ENCODE results near the gene ARHGAP31.

The ARHGAP31 gene

GRCh38 chr3:119300991-119301391 lies 6.8 kb downstream of the ARHGAP31 start (continued):
- TF ChIP-seq CREB5 (CRISPR knock-in tag; IDR thresholded peaks at IDR 0.05; ENCODE audit: low read depth) (no peak), BACH2 (CRISPR knock-in tag; IDR thresholded peaks at IDR 0.05; ENCODE audit: borderline replicate concordance) (no peak), OSR1 (CRISPR knock-in tag; IDR thresholded peaks at IDR 0.05) (no peak), ZNF565 (CRISPR knock-in tag; conservative IDR thresholded peaks at IDR 0.05; ENCODE audit: low read depth) (no peak), ZFP3 (CRISPR knock-in tag; IDR thresholded peaks at IDR 0.05) (no peak), PPARA (CRISPR knock-in tag; IDR thresholded peaks at IDR 0.05; ENCODE audit: borderline replicate concordance) (no peak), ESRRG (CRISPR knock-in tag; IDR thresholded peaks at IDR 0.05) (no peak), ZNF8 (CRISPR knock-in tag; IDR thresholded peaks at IDR 0.05) (no peak), TCF4 (CRISPR knock-in tag; IDR thresholded peaks at IDR 0.05; ENCODE audit: borderline replicate concordance) (no peak), ZC3H10 (CRISPR knock-in tag; IDR thresholded peaks at IDR 0.05) (no peak)

- TF ChIP-seq ISL1 (CRISPR knock-in tag; IDR thresholded peaks at IDR 0.05), result no peak
- TF ChIP-seq CSRNP3 (CRISPR knock-in tag; IDR thresholded peaks at IDR 0.05), result no peak
- no peak for TF ChIP-seq TOX (CRISPR knock-in tag; IDR thresholded peaks at IDR 0.05; ENCODE audit: borderline replicate concordance)
- no peak for TF ChIP-seq BACH2 (CRISPR knock-in tag; IDR thresholded peaks at IDR 0.05; ENCODE audit: borderline replicate concordance)
- TF ChIP-seq ARNTL (CRISPR knock-in tag; IDR thresholded peaks at IDR 0.05; ENCODE audit: borderline replicate concordance, low read depth), result no peak
- TF ChIP-seq TCF4 (CRISPR knock-in tag; IDR thresholded peaks at IDR 0.05; ENCODE audit: borderline replicate concordance), result no peak
- TF ChIP-seq OSR1 (CRISPR knock-in tag; IDR thresholded peaks at IDR 0.05), result no peak
- TF ChIP-seq CREB5 (CRISPR knock-in tag; IDR thresholded peaks at IDR 0.05; ENCODE audit: low read depth), result no peak
- TF ChIP-seq ZNF70 (CRISPR knock-in tag; IDR thresholded peaks at IDR 0.05), result no peak
- TF ChIP-seq POU6F1 (CRISPR knock-in tag; IDR thresholded peaks at IDR 0.05; ENCODE audit: borderline replicate concordance, low read depth), result no peak
- TF ChIP-seq ZC3H10 (CRISPR knock-in tag; IDR thresholded peaks at IDR 0.05), result no peak
- TF ChIP-seq RARB (CRISPR knock-in tag; IDR thresholded peaks at IDR 0.05), result no peak
- TF ChIP-seq ESRRG (CRISPR knock-in tag; IDR thresholded peaks at IDR 0.05), result no peak
- no peak for TF ChIP-seq PATZ1 (CRISPR knock-in tag; IDR thresholded peaks at IDR 0.05; ENCODE audit: borderline replicate concordance)
- TF ChIP-seq ZFP3 (CRISPR knock-in tag; IDR thresholded peaks at IDR 0.05), result no peak
- no peak for TF ChIP-seq ZFP30 (CRISPR knock-in tag; IDR thresholded peaks at IDR 0.05)
- TF ChIP-seq ZNF565 (CRISPR knock-in tag; conservative IDR thresholded peaks at IDR 0.05; ENCODE audit: low read depth), result no peak
- no peak for ATAC-seq
Observed at GRCh38 chr3:119301662-119302061, 7.5 kb downstream of the ARHGAP31 start.

GRCh38 chr3:119302697-119303551 lies 8.7 kb downstream of the ARHGAP31 start:
- TF ChIP-seq PATZ1 (CRISPR knock-in tag; IDR thresholded peaks at IDR 0.05; ENCODE audit: borderline replicate concordance) (no peak), CREB5 (CRISPR knock-in tag; IDR thresholded peaks at IDR 0.05; ENCODE audit: low read depth) (no peak), TOX (CRISPR knock-in tag; IDR thresholded peaks at IDR 0.05; ENCODE audit: borderline replicate concordance) (no peak), ESRRG (CRISPR knock-in tag; IDR thresholded peaks at IDR 0.05) (no peak), ISL1 (CRISPR knock-in tag; IDR thresholded peaks at IDR 0.05) (no peak), RARB (CRISPR knock-in tag; IDR thresholded peaks at IDR 0.05) (no peak), BACH2 (CRISPR knock-in tag; IDR thresholded peaks at IDR 0.05; ENCODE audit: borderline replicate concordance) (no peak), TCF4 (CRISPR knock-in tag; IDR thresholded peaks at IDR 0.05; ENCODE audit: borderline replicate concordance) (no peak), CSRNP3 (CRISPR knock-in tag; IDR thresholded peaks at IDR 0.05) (no peak), ARNTL (CRISPR knock-in tag; IDR thresholded peaks at IDR 0.05; ENCODE audit: borderline replicate concordance, low read depth) (no peak), ZNF8 (CRISPR knock-in tag; IDR thresholded peaks at IDR 0.05) (no peak), PPARA (CRISPR knock-in tag; IDR thresholded peaks at IDR 0.05; ENCODE audit: borderline replicate concordance) (no peak), ZNF565 (CRISPR knock-in tag; conservative IDR thresholded peaks at IDR 0.05; ENCODE audit: low read depth) (no peak), CSDC2 (CRISPR knock-in tag; IDR thresholded peaks at IDR 0.05) (no peak), ZC3H10 (CRISPR knock-in tag; IDR thresholded peaks at IDR 0.05) (no peak)
- ATAC-seq, result no peak; the same call in 2 of the 3 replicates

Data from SK-N-SH treated with all-trans-retinoic acid at 6 μM for 48 hours (cell line).